IMR-90 (cell line): Measurements from ENCODE around the gene PALMD. TPM values are rescaled to one million over a fixed set of nuclear protein-coding genes. Genes with fewer than 3 reads are reported as not detected.

Experiments
- ATAC-seq: fragments of 200-7000 bp; cut with Tn5 transposase; 2 replicates; pipeline ENCODE4 v1.9.1; 2020; ENCODE audit warnings: low read depth, mild to moderate bottlenecking, moderate library complexity
- BruUV-seq: library from RNA; stranded (reverse); fragments of 400-500 nt; replicated peaks from 2 replicates; lab custom pipeline; 2021; lab: Mats Ljungman, UMichigan
- CTCF ChIA-PET: fragments of 300-600 bp; formaldehyde crosslinking; extraction: SDS; loops from one replicate; lab custom pipeline; 2021; ENCODE audit warnings: antibody characterized with exemption; lab: Yijun Ruan, JAX
- POLR2A ChIA-PET: fragments of 300-600 bp; sonication (Branson Sonifier 250); formaldehyde crosslinking; loops from one replicate; lab custom pipeline; 2022; ENCODE audit warnings: antibody characterized with exemption; ENCODE audit not compliant: unreplicated experiment; lab: Charles Lee
- DNase-seq: peaks from one replicate; pipeline ENCODE4 v3.0.0; 2013
- H2AFZ ChIP-seq: replicated peaks from 2 replicates; pipeline ENCODE3; 2013; ENCODE audit warnings: low read length, mild to moderate bottlenecking; ENCODE audit not compliant: poor library complexity
- H2AK5ac ChIP-seq: 2 replicates; pipeline ENCODE4 v1.6.1; 2013; ENCODE audit warnings: low read depth, low read length, inconsistent platforms
- H2AK9ac ChIP-seq: replicated peaks from 2 replicates; pipeline ENCODE3; 2013; ENCODE audit warnings: mild to moderate bottlenecking, low read depth, low read length, moderate library complexity; ENCODE audit not compliant: poor library complexity
- H2BK120ac ChIP-seq: 2 replicates; pipeline ENCODE4 v1.6.1; 2013; ENCODE audit warnings: low read depth, low read length, inconsistent platforms
- H2BK15ac ChIP-seq: 3 replicates; pipeline ENCODE4 v1.6.1; 2013; ENCODE audit warnings: low read depth, low read length, inconsistent platforms
- H2BK20ac ChIP-seq: 2 replicates; pipeline ENCODE4 v1.6.1; 2013; ENCODE audit warnings: low read depth, mild to moderate bottlenecking, inconsistent platforms, low read length, moderate library complexity
- H2BK5ac ChIP-seq: 2 replicates; pipeline ENCODE4 v1.6.1; 2013; ENCODE audit warnings: mild to moderate bottlenecking, low read depth, low read length, inconsistent platforms; ENCODE audit not compliant: poor library complexity, severe bottlenecking
- H3K14ac ChIP-seq: replicated peaks from 2 replicates; pipeline ENCODE4 v1.6.1; 2013; ENCODE audit warnings: low read depth, low read length, inconsistent platforms
- H3K18ac ChIP-seq: 2 replicates; pipeline ENCODE4 v1.6.1; 2013; ENCODE audit warnings: low read depth, low read length, control low read depth
- H3K23ac ChIP-seq: 2 replicates; pipeline ENCODE4 v1.6.1; 2013; ENCODE audit warnings: low read depth, low read length, inconsistent platforms
- H3K27ac ChIP-seq: 2 replicates; pipeline ENCODE4 v1.5.1; 2013; ENCODE audit warnings: mild to moderate bottlenecking, control low read depth, low read length; ENCODE audit not compliant: insufficient read depth
- H3K27me3 ChIP-seq: 2 replicates; pipeline ENCODE4 v1.6.1; 2013; ENCODE audit warnings: low read length; ENCODE audit not compliant: control insufficient read depth, insufficient read depth
- H3K36me3 ChIP-seq: 2 replicates; pipeline ENCODE4 v1.6.1; 2013; ENCODE audit warnings: low read length, mixed read lengths; ENCODE audit not compliant: control insufficient read depth, insufficient read depth
- H3K4ac ChIP-seq: 2 replicates; pipeline ENCODE4 v1.6.1; 2013; ENCODE audit warnings: low read depth, low read length, inconsistent platforms
- H3K4me1 ChIP-seq: 2 replicates; pipeline ENCODE4 v1.6.1; 2013; ENCODE audit warnings: low read length, mixed read lengths; ENCODE audit not compliant: control insufficient read depth, insufficient read depth
- H3K4me2 ChIP-seq: 2 replicates; pipeline ENCODE4 v1.6.1; 2013; ENCODE audit warnings: low read depth, mild to moderate bottlenecking, control low read depth, low read length, moderate library complexity
- H3K4me3 ChIP-seq: 2 replicates; pipeline ENCODE4 v1.5.1; 2013; ENCODE audit warnings: low read depth, mild to moderate bottlenecking, control low read depth, low read length, moderate library complexity; ENCODE audit not compliant: insufficient read depth
- H3K56ac ChIP-seq: 2 replicates; pipeline ENCODE4 v1.6.1; 2013; ENCODE audit warnings: low read length, inconsistent platforms; ENCODE audit not compliant: insufficient read depth; ENCODE audit errors: extremely low read depth
- H3K79me1 ChIP-seq, 2 experiments: 2 replicates each; pipeline ENCODE4 v1.6.1; 2013; ENCODE audit warnings: low read length in 2 of 2, inconsistent platforms in 1 of 2, low read depth in 1 of 2
- H3K9ac ChIP-seq: 2 replicates; pipeline ENCODE4 v1.6.1; 2013; ENCODE audit warnings: low read depth, low read length, control low read depth
- H3K9me1 ChIP-seq: 2 replicates; pipeline ENCODE4 v1.6.1; 2013; ENCODE audit warnings: low read length, inconsistent platforms; ENCODE audit not compliant: insufficient read depth
- H3K9me3 ChIP-seq: 2 replicates; pipeline ENCODE4 v1.6.1; 2013; ENCODE audit warnings: low read length; ENCODE audit not compliant: control insufficient read depth, insufficient read depth
- H4K20me1 ChIP-seq: 2 replicates; pipeline ENCODE4 v1.6.1; 2013; ENCODE audit warnings: low read length, inconsistent platforms; ENCODE audit not compliant: insufficient read depth
- H4K5ac ChIP-seq: 2 replicates; pipeline ENCODE4 v1.6.1; 2013; ENCODE audit warnings: mild to moderate bottlenecking, low read depth, low read length, control low read depth
- H4K8ac ChIP-seq, 2 experiments: 2 replicates each; pipeline ENCODE4 v1.6.1; 2013; ENCODE audit warnings: low read depth in 2 of 2, low read length in 2 of 2, control low read depth in 1 of 2, inconsistent platforms in 1 of 2
- H4K91ac ChIP-seq: 2 replicates; pipeline ENCODE4 v1.6.1; 2013; ENCODE audit warnings: low read depth, low read length, inconsistent platforms; ENCODE audit not compliant: insufficient read depth
- BHLHE40 ChIP-seq: fragments of 150-350 bp; IDR thresholded peaks from 2 replicates; pipeline ENCODE4 v1.6.1; 2016; ENCODE audit warnings: mild to moderate bottlenecking, low read depth, low read length
- CEBPB ChIP-seq: IDR thresholded peaks from 2 replicates; pipeline ENCODE4 v1.6.1; 2012; ENCODE audit warnings: low read depth, low read length, improper control_type of control experiment
- CHD1 ChIP-seq: IDR thresholded peaks from 2 replicates; pipeline ENCODE4 v1.6.1; 2012; ENCODE audit warnings: low read depth, low read length, improper control_type of control experiment
- MAZ ChIP-seq: IDR thresholded peaks from 2 replicates; pipeline ENCODE4 v1.6.1; 2012; ENCODE audit warnings: low read depth, mild to moderate bottlenecking, low read length, improper control_type of control experiment, moderate library complexity, borderline replicate concordance
- MXI1 ChIP-seq: IDR thresholded peaks from 2 replicates; pipeline ENCODE4 v1.6.1; 2012; ENCODE audit warnings: low read depth, mild to moderate bottlenecking, low read length, moderate library complexity, borderline replicate concordance
- POLR2A ChIP-seq: IDR thresholded peaks from 2 replicates; pipeline ENCODE4 v1.6.1; 2012; ENCODE audit warnings: mild to moderate bottlenecking, low read depth, low read length
- RAD21 ChIP-seq: IDR thresholded peaks from 2 replicates; pipeline ENCODE4 v1.6.1; 2012; ENCODE audit warnings: low read length, improper control_type of control experiment
- RCOR1 ChIP-seq: IDR thresholded peaks from 2 replicates; pipeline ENCODE4 v1.6.1; 2012; ENCODE audit warnings: mild to moderate bottlenecking, low read length, improper control_type of control experiment; ENCODE audit not compliant: insufficient replicate concordance
- SMC3 ChIP-seq: fragments of 150-350 bp; IDR thresholded peaks from 2 replicates; pipeline ENCODE4 v1.6.1; 2016; ENCODE audit warnings: low read depth, mild to moderate bottlenecking, antibody characterized with exemption, low read length, moderate library complexity
- WGBS, 2 experiments: methylation state at CpG; one replicate each; pipeline versions ENCODE4 v1.1.5 to v1.1.7; 2013; ENCODE audit warnings: missing lambda C conversion rate in 2 of 2; ENCODE audit not compliant: insufficient read length in 1 of 2; ENCODE audit errors: extremely low coverage in 2 of 2; 5-methylcytosine and 5-hydroxymethylcytosine counted together
- dilution Hi-C: fragments of 300-500 bp; cut with HindIII; formaldehyde crosslinking; loops from one replicate; pipeline ENCODE4 v1.14.3; 2018; ENCODE audit warnings: low sequenced_read_pairs; ENCODE audit not compliant: unreplicated experiment
- in situ Hi-C: fragments of 300-500 bp; cut with MboI; formaldehyde crosslinking; loops from 3 replicates; pipeline ENCODE4 v1.14.3; 2019; ENCODE audit warnings: low sequenced_read_pairs, inconsistent platforms, mixed read lengths
- intact Hi-C: fragments of 100-400 bp; cut with micrococcal nuclease; formaldehyde crosslinking; loops from 2 replicates; pipeline ENCODE4 v1.10.0; 2022
- polyA plus RNA-seq, 3 experiments: library from polyadenylated mRNA; depleted of rRNA; stranded (reverse); fragments of >200 nt; gene quantifications; 2 replicates each; pipeline ENCODE4 v1.2.3, GENCODE V29; 2012; ENCODE audit warnings: low replicate concordance in 1 of 3
- total RNA-seq: library from RNA; depleted of rRNA; stranded (reverse); fragments of >200 nt; gene quantifications from 2 replicates; pipeline ENCODE4 v1.2.3, GENCODE V29; 2012

The PALMD gene
- total and polyA plus RNA-seq, 2 of the 4 experiments (the other 2 are of a cell fraction) = 0.51 to 0.72 TPM

DNA sequence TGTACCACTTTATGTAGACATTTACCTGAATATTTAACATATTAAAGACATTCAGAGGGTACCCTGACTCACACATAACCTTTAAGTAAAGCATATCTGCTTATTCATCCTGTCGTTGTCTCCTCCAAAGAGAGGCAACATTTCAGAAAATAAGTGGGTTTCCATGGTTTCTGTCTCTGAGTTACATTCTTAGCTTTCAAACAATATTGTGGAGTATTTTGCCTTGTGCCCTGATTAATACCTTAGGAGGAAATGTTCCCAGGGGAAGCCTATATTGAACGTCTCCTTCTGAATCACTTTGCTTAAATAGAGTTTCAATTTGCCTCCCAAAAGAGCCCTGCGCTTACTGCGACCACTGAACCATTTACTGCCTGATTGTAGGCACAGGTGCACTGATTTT is 26.1 kb downstream of the PALMD start:
- ATAC-seq (no peak), DNase-seq (no peak)
- no peak overlapping the region for H4K91ac ChIP-seq
- no peak overlapping the region for H2BK120ac ChIP-seq
- H3K56ac ChIP-seq = no peak overlapping the region
- H3K27me3 ChIP-seq = no peaks in the 10 kb centered on the region
- no peak overlapping the region for H3K4me3 ChIP-seq
- H2AK5ac ChIP-seq = no peak overlapping the region
- H4K5ac ChIP-seq = no peak overlapping the region
- dilution Hi-C loops = no loop called here
- H3K9me1 ChIP-seq = no peaks in the 10 kb centered on the region
- peaks cover 7% of the 10 kb centered on the region for H3K4me1 ChIP-seq
- ChIA-PET CTCF (no interaction called here), POLR2A (no interaction called here)
- no peaks in the 10 kb centered on the region for H3K9me3 ChIP-seq
- H4K20me1 ChIP-seq = no peaks in the 10 kb centered on the region
- intact Hi-C loops = no loop called here
- no peak overlapping the region for H2BK5ac ChIP-seq
- H3K4ac ChIP-seq = no peak overlapping the region
- no peak overlapping the region for H3K4me2 ChIP-seq
- H2BK15ac ChIP-seq = no peak overlapping the region
- no peaks in the 10 kb centered on the region for H3K79me1 ChIP-seq
- WGBS, 2 experiments = 100% methylated on average over 2 of the region's 4 CpGs; no CpG with 5 or more reads in 1 of the 2 experiments
- no peak overlapping the region; a peak in 1 of 4 replicates for H4K8ac ChIP-seq
- no peak overlapping the region for H3K9ac ChIP-seq
- H3K23ac ChIP-seq = no peak overlapping the region
- in situ Hi-C loops = no loop called here
- no TSS peak for BruUV-seq
- no peak overlapping the region for H2AFZ ChIP-seq
- H2BK20ac ChIP-seq = no peak overlapping the region
- H3K36me3 ChIP-seq = no peaks in the 10 kb centered on the region
- H2AK9ac ChIP-seq = no peak overlapping the region
- no peak overlapping the region for H3K27ac ChIP-seq
- no peak for TF ChIP-seq CEBPB
- TF ChIP-seq CHD1 = no peak
- no peak for TF ChIP-seq POLR2A
- TF ChIP-seq RAD21 = no peak
- TF ChIP-seq SMC3 = no peak
- TF ChIP-seq MAZ = no peak
- TF ChIP-seq BHLHE40 = no peak
- TF ChIP-seq RCOR1 = no peak
- no peak for TF ChIP-seq MXI1
- H3K14ac ChIP-seq = no peak overlapping the region
- no peak overlapping the region for H3K18ac ChIP-seq
